Glomerular endothelial cell (primary cell): ENCODE results near the gene SHOX. TPM values are rescaled to one million over a fixed set of nuclear protein-coding genes. Genes with fewer than 3 reads are reported as not detected.
"Not testable (repeated sequence)": the region's sequence is repeated elsewhere in the genome, so short reads cannot be mapped to it uniquely, and the experiment has no call there.

ENCODE experiments used
- DNase-seq: peaks from one replicate; pipeline ENCODE4 v3.0.0-alpha.2; 2011; ENCODE audit warnings: low read depth, low spot score; ENCODE audit errors: extremely low read depth
- total RNA-seq: library from RNA; depleted of rRNA; stranded (reverse); fragments of >200 nt; gene quantifications from 2 replicates; pipeline ENCODE4 v1.2.3, GENCODE V29; 2015

Gene SHOX
- total RNA-seq, 1 donor from 2014 or later: not detected

DNA sequence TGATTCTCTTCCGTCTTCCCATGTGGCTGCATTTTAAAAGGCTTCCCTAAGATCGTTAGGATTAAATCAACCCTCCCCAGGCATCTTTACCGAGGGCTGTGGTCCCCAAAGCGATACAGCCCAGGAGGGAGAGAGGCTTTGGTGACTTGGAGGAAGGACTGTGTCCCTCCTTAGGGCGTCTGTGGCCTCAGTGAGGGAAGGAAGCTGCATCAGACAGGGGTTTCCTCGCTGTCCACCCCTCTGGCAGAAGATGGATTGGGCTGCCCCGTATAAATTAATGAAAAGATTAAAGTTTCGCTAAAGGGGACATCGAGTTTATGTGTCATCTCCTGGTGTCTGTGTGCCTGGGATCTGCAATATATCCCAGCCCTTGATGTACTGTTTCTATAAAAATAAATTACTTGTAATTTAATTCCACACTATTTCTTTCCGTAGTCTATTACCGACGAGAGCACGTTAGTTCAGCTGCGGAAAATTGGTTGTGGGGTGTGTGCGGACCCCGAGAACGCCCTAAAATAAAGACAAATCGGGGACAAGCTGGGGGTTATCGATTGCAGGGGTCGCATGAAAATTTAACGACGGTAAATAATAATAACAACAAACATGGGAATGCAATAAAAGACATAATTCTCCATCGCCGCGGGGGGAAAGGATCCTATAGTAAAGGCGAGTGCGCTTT, 6.5 kb downstream of the SHOX start:
- no peak for DNase-seq

DNA sequence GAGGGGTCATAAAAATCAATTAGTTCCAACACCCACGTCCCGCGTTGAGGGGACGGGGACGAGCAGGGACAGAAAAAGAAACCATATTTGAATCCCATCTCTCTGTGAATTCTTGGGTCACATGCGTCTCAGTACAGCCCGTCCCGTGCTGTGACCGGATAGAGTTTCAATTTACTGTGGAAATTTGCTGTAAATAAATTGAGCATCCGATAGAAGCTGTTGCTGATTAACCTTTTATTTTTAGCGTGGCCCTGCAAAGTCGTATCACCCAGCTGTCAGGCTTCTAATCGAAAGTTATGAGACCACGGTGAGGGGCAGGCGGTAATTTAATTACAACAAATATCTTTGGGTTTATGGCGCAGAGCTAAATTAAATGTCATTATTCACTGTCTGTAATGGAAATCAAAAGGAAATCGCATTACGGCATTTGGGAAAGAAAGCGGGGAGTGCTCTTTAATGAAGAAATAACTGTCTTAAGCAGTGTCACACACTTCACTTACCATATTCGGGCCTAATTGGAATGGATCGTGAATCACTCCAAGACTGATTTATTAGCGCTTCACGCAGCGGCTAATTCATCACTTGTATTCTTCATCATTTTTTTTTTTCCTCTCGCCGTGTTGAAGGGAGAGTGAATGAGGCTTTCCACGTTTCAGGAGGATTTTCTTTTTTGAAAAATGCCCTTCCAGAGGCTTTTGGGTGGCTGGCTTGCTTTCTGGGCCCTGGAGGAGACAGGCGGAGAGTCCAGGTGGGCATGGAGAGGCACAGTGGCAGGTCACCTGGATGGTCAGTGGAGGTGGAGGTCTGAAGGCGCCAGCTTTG, 7.3 kb downstream of the SHOX start:
- no peak for DNase-seq

DNA sequence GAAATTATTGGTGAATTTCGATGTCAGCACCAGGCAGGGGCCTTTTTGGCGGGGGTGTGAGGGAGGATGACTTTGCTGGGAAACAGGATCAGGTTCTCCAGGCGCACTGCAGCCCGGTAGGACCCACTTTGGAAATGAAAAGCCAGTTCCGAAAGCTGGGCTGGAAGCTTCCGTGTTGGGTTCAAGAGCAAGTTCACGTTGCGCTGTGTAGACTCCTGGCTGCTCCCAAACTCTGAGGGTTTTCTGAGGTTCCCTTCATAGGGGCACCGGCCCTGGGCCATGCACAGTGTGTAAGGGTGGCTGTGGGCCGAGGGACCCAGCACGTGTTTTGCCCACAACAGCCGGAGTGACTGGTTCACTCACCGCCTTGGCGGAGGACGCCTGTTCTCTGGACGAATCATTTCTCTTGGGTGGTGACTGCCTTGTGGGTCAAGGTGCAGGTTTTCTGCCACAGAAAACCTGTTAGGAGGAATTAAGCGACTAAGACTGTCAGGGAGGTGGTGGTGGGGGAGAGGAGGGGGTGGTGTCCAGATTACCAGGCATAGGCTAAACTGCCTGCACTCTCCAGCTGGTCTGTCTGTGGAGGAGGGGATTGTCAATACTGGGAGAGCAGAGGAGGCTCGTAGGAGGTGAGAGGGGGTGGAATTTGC, 8.0 kb downstream of the SHOX start:
- no peak for DNase-seq

GRCh38 chrX:639151-639550, 8.6 kb downstream of the SHOX start:
- DNase-seq: no peak

DNA sequence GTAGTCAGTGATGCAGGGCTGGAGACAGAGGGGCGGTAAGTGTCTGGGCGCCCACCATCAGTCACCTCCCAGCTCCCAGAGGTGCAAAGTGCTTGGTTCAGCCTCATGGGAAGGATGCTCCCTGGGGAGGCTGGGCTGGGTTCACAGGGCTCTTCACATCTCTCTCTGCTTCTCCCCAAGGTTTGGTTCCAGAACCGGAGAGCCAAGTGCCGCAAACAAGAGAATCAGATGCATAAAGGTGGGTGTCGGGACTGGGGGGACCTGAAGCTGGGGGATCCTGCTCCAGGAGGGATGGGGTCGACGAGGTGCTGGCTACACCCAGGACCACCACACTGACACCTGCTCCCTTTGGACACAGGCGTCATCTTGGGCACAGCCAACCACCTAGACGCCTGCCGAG, 10.1 kb downstream of the SHOX start:
- DNase-seq: no peak

DNA sequence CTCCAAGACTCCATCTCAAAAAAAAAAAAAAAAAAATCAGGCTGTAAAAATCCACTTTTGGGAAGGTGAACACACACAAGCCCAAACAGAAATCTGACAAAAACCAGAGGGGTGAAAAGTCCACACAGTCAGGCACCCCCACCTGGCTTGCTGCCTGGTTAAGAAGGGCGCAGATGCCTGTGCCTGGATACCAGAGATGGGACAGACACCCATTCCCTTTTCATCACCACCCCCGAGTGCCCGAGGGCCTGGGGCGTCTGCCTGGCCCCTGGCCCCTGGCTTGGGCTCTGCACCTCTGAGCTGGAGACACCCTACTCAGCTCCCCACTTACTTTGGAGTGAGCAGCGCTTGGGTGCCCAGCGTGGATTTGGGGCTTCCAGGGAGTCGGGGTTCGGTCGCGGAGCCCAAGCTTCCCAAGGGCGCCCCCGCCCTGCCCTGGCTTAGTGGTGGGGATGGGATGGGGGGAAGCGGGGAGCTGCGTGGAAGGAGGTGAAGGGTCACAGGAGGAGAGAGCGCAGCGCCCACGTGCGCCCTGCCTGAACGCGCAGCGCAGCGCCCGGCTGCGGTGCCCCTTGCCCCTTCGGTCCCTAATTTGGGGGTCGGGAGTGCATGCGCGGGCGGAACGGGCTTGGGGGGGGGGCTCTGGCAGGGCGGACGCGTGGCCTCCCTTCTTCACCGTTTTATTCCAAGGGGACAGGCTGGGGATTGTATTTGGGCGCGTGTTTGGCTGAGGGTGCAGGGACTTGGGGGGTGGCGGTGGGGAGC, 11.3 kb downstream of the SHOX start:
- DNase-seq: no peak

- no peak for DNase-seq
Observed at GRCh38 chrX:642436-643240, 12.0 kb downstream of the SHOX start.

GRCh38 chrX:643241-643595, 12.6 kb downstream of the SHOX start:
- no peak for DNase-seq

DNA sequence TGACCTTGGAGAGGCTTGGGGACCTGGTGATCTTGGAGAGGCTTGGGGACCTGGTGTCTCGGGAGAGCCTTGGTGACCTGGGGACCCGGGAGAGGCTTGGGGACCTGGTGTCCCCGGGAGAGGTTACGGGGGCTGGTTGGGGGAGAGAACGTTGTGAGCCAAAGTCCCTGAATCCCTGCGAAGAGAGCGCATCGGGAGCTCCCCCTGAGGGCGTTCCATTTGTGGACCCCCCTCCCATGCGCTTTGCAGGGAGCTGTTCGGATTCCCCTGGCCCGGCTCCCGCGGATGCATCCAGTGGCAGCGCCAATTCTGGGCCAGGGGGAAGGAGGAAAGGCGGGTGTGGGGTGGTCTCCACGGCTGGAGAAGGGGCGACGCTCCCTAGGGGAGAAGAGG, 13.3 kb downstream of the SHOX start:
- DNase-seq: no peak

GRCh38 chrX:644304-645281, 14.0 kb downstream of the SHOX start:
- no peak for DNase-seq

DNA sequence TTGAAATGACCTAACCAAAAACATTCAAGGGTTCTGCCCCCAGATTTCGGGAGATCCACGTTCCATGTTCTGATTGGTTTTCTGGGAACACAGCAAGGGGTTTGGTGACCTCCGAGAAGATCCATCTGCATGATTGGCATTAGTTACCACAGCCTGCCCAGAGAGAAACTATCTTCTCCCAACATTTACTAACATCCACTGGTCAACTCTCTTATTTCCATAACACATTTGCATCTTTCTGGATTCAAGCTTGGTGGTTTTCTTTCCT, 15.6 kb downstream of the SHOX start:
- DNase-seq: no peak

DNA sequence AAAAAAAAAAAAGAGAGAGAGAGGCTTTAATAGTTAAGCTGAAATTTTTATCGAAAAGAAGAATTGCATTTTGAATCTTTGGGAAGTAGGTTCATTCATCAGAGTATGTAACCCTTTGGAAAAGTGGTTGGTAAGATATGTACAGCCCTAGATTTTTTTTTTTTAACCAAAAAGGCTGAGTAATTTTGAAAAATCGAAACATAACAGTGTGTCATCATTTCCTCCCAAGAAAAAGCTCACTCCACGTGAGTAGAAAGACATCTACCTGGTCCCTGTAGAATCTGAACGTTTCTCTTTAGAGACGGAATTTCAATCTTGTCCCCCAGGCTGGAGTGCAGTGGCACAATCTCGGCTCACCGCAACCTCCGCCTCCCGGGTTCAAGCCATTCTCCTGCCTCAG, 16.2 kb downstream of the SHOX start:
- no peak for DNase-seq

- DNase-seq: no peak
Observed at GRCh38 chrX:649166-649565, 18.6 kb downstream of the SHOX start.

GRCh38 chrX:650324-650723, 19.7 kb downstream of the SHOX start:
- no peak for DNase-seq

- DNase-seq: no peak
Observed at GRCh38 chrX:650811-651210, 20.2 kb downstream of the SHOX start.

GRCh38 chrX:651922-652321, 21.3 kb downstream of the SHOX start:
- DNase-seq: not testable (repeated sequence)

GRCh38 chrX:652341-652741, 21.8 kb downstream of the SHOX start:
- DNase-seq: no peak

DNA sequence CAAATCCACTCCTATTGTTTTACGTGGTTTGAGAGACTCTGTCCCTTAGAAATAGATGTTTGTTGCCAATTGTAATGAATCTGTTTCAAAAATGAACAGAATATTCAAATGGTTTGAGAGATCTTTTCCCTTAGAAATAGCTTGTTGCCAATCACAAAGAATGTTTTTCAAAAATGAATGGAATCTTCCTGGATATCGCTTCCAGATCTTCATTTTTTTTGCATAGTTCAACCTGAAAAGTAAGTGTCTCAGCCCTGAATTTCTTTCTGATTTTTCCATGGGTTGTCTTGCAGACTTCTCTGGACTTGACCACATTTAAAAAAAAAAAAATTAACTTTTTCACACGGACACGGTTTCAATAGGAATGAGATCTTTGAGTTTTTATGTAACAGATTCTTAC, 22.7 kb downstream of the SHOX start:
- DNase-seq: no peak

GRCh38 chrX:661154-661553, 30.6 kb downstream of the SHOX start:
- no peak for DNase-seq

GRCh38 chrX:662126-662525, 31.5 kb downstream of the SHOX start:
- DNase-seq: no peak
